Measurements from ENCODE around the gene CCL2.

GRCh38 chr17:34245351-34245905 lies 9.7 kb upstream of the CCL2 start:
- no peak for TF ChIP-seq CTCF (conservative IDR thresholded peaks at IDR 0.05; ENCODE audit: low read length)
- TF ChIP-seq EZH2phosphoT487 (IDR thresholded peaks at IDR 0.05; ENCODE audit: borderline replicate concordance, low read depth, low read length) = no peak

Measured in OCI-LY7 (cell line).